Gastroesophageal sphincter (tissue), 3 donors: Measurements from ENCODE around the gene BTBD3.

Source experiments
- EP300 ChIP-seq: sonication (generic); formaldehyde crosslinking; IDR thresholded peaks from one replicate; pipeline ENCODE4 v1.6.1; 2017; ENCODE audit warnings: antibody characterized with exemption, mild to moderate bottlenecking
- POLR2A ChIP-seq, 2 donors: fragments of 450-650 bp; IDR thresholded peaks; one replicate each; pipeline ENCODE4 v1.6.1; 2017; ENCODE audit warnings: antibody characterized with exemption in 2 of 2, mild to moderate bottlenecking in 2 of 2, moderate library complexity in 1 of 2
- POLR2AphosphoS5 ChIP-seq: sonication (generic); formaldehyde crosslinking; IDR thresholded peaks from one replicate; pipeline ENCODE4 v1.6.1; 2017; ENCODE audit warnings: antibody characterized with exemption
- TF ChIP-seq, protein P1 (sequence below), 4 experiments: fragments of 200-600 bp in 2 of 4; fragments of 450-650 bp in 2 of 4; sonication (generic) in 1 of 4; IDR thresholded peaks; one replicate each; pipeline ENCODE4 v1.5.1; 2017 to 2019; ENCODE audit warnings: antibody characterized with exemption in 4 of 4, mild to moderate bottlenecking in 2 of 4, moderate library complexity in 2 of 4

DNA sequence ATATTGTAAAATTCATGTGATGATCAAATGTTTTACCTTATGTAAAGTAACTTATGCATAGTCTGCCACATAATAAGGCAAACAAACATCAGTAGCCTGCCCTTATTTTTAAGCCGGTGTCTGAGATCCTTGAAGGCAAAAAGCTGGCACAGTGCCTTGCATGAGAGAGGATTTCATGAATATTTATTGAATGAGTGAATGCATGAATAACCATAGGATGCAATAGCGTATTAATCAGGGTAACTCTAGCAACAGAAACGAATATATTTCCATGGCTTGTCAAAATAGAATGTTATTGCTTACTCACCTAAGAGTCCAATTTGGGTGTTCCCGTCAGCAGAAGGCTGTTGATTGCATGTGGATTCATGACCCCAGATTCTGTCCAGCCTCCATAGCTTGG is 34.9 kb downstream of the BTBD3 start:
- TF ChIP-seq, protein P1, sequence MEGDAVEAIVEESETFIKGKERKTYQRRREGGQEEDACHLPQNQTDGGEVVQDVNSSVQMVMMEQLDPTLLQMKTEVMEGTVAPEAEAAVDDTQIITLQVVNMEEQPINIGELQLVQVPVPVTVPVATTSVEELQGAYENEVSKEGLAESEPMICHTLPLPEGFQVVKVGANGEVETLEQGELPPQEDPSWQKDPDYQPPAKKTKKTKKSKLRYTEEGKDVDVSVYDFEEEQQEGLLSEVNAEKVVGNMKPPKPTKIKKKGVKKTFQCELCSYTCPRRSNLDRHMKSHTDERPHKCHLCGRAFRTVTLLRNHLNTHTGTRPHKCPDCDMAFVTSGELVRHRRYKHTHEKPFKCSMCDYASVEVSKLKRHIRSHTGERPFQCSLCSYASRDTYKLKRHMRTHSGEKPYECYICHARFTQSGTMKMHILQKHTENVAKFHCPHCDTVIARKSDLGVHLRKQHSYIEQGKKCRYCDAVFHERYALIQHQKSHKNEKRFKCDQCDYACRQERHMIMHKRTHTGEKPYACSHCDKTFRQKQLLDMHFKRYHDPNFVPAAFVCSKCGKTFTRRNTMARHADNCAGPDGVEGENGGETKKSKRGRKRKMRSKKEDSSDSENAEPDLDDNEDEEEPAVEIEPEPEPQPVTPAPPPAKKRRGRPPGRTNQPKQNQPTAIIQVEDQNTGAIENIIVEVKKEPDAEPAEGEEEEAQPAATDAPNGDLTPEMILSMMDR (IDR thresholded peaks at IDR 0.05) = no peak
- TF ChIP-seq POLR2A (IDR thresholded peaks at IDR 0.05) = no peak
- no peak for TF ChIP-seq POLR2AphosphoS5
- TF ChIP-seq EP300 = no peak
